OCI-LY7 (cell line): ENCODE results near the gene MYH7.

Experiments used
- EZH2phosphoT487 ChIP-seq: fragments of 200-600 bp; sonication (generic); IDR thresholded peaks from 2 replicates; pipeline ENCODE4 v1.6.1; 2018; ENCODE audit warnings: low read depth, borderline replicate concordance, mild to moderate bottlenecking, mixed run types, antibody characterized with exemption, low read length, moderate library complexity, mixed read lengths
- TF ChIP-seq, protein P1 (sequence below): fragments of 200-600 bp; sonication (generic); conservative IDR thresholded peaks from 2 replicates; pipeline ENCODE4 v1.5.1; 2014; ENCODE audit warnings: mild to moderate bottlenecking, antibody characterized with exemption, low read length, moderate library complexity, mixed read lengths

DNA sequence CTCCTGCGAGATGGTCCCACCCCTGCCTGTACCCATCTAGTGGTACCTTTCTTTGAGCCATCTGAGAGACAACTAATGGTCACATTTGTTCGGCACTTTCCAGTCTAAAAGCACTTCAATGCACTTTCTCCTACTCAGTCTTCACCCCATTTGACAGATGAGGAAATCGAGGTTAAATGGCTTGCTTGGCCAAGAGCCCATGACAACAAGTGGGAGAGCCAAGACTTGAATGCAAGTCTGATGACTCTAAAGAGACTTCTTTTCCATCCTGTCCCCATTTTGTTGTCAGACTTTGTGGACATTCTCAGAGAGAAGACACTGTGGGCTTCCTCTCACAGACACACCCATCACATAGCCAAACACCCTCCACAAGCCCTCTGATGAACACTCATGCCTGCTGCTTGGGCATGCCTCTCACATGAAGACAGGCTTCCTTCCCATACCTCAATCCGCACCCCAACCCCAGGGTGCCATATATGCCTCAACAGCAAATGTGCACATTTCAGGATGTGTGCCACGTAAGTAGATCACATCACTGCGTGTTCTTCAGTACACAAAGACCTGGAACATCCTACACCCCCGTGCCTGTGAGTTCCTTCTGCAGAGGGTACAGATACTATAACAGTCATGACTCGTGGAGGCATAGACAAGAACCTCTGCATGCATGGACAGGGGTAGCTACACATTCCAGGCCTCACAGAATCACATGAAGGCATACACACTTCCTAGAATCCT, 805 bp downstream of the MYH7 start:
- TF ChIP-seq, protein P1, sequence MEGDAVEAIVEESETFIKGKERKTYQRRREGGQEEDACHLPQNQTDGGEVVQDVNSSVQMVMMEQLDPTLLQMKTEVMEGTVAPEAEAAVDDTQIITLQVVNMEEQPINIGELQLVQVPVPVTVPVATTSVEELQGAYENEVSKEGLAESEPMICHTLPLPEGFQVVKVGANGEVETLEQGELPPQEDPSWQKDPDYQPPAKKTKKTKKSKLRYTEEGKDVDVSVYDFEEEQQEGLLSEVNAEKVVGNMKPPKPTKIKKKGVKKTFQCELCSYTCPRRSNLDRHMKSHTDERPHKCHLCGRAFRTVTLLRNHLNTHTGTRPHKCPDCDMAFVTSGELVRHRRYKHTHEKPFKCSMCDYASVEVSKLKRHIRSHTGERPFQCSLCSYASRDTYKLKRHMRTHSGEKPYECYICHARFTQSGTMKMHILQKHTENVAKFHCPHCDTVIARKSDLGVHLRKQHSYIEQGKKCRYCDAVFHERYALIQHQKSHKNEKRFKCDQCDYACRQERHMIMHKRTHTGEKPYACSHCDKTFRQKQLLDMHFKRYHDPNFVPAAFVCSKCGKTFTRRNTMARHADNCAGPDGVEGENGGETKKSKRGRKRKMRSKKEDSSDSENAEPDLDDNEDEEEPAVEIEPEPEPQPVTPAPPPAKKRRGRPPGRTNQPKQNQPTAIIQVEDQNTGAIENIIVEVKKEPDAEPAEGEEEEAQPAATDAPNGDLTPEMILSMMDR = no peak
- no peak for TF ChIP-seq EZH2phosphoT487
